GM21723 (cell line): ENCODE data around the gene TMTC1.

ENCODE experiments used
- ATAC-seq: cut with Tn5 transposase; IDR thresholded peaks from one replicate; pipeline ENCODE4 v1.9.1; 2021; ENCODE audit warnings: mild to moderate bottlenecking, moderate library complexity; ENCODE audit not compliant: unreplicated experiment

Gene TMTC1

DNA sequence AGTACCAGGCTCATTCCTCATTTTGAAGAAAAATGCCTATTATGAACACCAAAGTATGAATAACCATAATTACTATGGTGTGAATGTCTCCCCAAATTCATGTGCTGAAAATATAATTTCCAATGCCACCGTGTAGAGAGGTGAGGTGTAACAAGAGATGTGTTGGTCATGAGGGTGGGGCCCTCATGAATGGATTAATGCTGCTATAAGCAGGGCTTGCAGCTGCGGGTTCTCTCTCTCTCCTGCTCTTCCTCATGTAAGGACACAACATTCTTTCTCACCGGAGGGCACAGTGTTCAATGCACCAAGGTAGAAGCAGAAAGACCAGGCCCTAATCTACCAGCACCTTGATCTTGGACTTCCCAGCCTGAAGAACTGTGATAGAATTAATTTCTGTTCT lies 70.0 kb downstream of the TMTC1 start:
- no peak for ATAC-seq

GRCh38 chr12:29711381-29711780 lies 72.4 kb downstream of the TMTC1 start:
- ATAC-seq: no peak

DNA sequence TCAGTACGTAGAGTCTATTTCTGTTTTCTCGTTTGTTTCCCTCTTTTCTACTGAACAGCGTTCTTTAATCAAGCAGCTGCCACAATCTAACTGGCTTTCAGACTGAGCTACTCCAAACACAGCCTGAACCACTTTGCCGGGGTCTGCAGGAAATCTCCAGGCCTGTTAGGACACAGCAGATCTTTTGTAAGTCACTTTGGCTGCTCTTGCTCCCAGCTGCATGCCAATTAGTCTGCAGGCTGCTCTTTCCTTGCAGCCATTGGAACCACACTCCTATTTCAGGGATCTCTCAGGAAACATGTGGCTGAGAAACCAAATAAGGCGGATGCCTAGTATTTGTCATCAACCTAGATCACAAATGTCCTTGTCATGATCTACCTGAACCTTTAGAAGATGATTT lies 73.6 kb downstream of the TMTC1 start:
- ATAC-seq: no peak

GRCh38 chr12:29709496-29710040 lies 74.2 kb downstream of the TMTC1 start:
- ATAC-seq: no peak

DNA sequence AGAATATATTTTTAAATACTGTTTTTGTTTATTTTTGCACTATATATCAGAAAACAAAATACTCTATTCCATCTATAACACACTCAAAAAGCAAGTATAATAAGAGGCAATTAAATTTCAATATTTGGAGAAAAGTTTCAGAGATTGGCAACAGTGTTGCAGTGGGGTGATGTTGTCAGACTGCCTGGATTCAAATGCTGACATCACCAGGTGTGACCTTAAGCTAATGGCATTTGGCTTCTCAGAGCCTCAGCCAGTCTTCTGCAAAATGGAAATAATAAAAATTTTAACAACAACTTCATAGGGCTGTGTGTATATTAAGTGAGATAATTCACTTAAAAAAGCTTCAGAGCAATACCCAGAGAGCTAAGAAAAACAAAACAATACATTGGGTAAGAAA lies 74.7 kb downstream of the TMTC1 start:
- no peak for ATAC-seq

DNA sequence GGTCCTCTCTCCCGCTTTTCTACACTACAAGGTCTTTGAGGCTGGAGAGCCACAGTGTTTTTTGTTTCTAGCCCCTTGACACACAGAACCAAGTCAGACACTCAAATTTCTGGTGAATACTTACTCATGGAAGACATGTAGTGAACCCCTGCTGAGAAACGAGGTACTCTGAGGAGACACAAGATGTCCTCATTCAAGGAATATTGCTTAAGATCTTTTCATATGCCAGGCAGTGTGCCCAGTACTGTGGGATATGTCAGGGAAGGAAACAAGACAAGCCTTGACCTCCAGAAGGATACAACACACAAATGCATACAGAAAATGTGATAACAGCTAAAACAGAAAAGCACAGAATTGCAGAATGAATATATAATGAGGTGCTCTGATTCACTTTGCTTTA lies 75.9 kb downstream of the TMTC1 start:
- no peak for ATAC-seq

- ATAC-seq: no peak
These were observed 77.4 kb downstream of the TMTC1 start for GRCh38 chr12:29706311-29706710.

DNA sequence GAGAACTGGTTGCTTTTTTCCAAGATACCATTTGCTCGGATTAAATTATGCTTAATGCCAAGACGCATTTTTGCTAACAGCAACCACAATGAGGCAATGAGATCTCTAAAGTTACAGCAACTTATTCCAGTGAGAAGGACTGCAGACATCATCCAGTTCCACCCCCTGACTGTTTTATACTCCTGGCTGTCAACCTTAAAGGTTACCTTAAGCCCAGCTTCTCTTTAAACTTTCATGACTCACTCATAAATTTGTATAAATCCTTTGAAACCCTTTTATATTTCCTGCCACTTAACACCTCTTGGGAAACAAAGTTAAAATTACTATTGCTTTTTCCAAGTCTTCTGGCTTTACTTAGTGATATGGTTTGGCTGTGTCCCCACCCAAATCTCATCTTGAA lies 80.2 kb downstream of the TMTC1 start:
- ATAC-seq: no peak

GRCh38 chr12:29702972-29703371 lies 80.8 kb downstream of the TMTC1 start:
- no peak for ATAC-seq

DNA sequence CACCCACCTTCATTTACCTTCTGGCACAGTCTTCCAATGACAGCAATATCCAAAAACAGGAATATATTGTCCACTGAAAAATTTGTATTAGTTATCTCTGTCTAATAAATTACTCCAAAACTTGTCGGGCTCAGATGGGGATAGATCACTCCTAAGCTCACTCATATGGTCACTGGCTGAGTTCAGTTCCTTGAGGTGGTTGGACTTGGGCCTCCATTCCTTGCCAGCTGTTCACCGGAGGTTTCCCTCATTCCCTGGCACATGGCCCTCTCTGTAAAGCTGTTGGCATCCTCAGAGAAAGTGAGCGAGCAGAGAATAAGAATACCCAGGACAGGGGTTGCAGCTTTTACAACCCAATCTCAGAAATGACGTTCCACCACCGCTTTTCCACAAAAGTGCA lies 81.5 kb downstream of the TMTC1 start:
- ATAC-seq: no peak

- ATAC-seq: no peak
These were observed 82.8 kb downstream of the TMTC1 start for GRCh38 chr12:29700761-29701481.

DNA sequence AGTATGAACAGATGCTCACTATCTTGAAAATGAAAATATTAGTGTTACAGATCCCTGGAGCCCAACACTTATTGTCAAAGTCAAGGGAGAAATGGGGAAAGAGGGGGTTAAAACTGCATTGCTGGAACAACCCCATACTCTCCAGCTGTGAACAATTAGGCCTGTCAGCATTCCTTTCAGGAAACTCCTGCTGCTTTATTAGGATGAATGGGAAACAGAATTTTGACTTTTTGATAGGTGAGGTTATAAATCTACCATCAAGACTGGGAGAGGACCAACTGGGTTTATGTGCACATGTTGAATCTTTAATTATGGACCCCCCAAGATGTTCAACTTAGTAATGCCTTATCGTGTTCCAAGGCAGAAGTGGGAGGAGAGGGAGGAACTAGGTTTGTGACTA lies 85.0 kb downstream of the TMTC1 start:
- ATAC-seq: no peak

GRCh38 chr12:29695800-29696199 lies 87.9 kb downstream of the TMTC1 start:
- no peak for ATAC-seq

DNA sequence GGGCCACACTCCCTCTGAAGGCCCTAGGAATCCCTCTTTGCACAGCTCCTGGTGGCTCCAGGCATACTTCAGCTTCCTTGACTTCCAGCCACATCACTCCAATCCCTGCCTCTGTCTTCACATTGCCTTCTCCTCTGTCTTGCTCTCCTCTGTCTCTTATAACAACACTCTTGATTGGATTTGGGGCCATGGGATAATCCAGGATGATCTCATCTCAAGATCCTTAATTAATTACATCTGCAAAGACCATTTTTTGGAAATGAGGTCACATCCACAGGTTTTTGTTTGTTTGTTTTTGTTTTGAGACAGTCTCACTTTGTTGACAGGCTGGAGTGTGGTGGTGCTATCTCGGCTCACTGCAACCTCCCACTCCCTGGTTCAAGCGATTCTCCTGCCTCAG lies 88.7 kb downstream of the TMTC1 start:
- no peak for ATAC-seq

- no peak for ATAC-seq
These were observed 89.7 kb downstream of the TMTC1 start for GRCh38 chr12:29694002-29694401.

DNA sequence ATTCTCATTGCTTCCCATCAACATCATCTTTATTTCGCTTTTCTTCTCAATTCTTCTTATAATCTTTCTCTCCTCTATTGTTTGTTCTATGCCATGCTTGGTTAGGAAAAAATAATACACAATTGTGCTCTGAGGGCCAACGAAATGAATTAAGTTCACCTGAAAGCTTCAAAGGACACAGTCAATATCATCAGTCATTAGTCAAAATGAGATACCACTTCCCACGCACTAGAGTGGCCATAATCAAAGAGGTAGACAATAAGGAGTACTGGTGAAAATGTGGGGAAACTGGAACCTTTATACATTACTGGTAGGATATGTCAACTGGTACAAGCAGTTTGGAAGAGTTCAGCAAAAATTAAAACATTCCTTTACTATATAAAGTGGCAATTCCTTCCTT lies 91.5 kb downstream of the TMTC1 start:
- no peak for ATAC-seq

DNA sequence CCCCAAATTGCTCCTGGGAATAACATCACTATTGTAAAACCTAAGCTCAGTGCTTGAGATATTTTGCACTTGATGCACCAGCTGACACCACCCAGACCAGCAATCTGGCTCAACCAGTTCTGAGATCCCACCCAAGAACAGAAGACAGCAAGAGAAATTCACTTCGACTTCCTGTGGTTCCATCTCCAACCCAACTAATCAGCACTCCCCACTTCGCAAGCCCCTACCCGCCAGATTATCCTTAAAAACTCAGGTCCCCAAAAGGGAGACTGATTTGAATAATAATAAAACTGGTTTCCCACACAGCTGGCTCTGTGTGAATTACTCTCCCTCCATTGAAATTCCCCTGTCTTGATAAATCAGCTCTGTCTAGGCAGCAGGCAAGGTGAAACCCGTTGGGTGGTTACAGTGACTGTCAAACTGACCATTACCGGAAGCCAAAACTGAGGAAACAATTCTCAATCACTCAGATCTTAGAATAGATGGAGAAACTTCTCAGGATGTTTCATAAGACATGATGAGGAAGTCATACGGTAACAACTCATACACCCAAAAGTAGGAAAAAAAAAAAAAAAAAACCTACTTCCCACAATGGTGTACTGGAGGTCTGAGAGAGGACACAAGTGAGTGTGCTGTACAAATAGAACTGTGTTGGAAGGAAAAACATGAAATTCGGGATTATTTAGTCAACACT lies 92.4 kb downstream of the TMTC1 start:
- no peak for ATAC-seq

GRCh38 chr12:29690728-29691127 lies 93.0 kb downstream of the TMTC1 start:
- ATAC-seq: no peak

DNA sequence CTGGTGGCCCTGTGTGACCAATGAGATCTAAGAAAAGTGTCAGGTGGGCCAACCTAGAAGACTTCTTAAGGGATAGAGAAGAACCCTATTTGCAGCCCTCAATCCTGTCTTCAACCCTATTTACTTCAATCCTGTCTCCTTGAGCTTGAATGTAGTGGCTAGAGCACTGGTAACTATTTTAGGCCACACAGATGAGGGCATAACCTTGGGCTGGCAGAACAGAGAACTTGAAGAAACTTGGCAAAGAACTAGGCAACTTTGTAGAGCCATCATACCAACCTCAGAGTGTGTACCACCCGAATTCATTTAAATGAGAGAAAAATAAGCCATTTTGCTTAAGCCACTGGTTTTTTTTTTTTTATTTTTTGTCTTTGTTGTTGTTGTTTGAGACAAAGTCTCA lies 94.8 kb downstream of the TMTC1 start:
- ATAC-seq: no peak

- ATAC-seq: no peak
These were observed 101.7 kb downstream of the TMTC1 start for GRCh38 chr12:29682088-29682487.

- ATAC-seq: no peak
These were observed 102.4 kb downstream of the TMTC1 start for GRCh38 chr12:29681370-29681769.

- ATAC-seq: no peak
These were observed 107.1 kb downstream of the TMTC1 start for GRCh38 chr12:29676676-29677075.
